ENCODE data around the gene MRPL58.

- TF ChIP-seq ZNF263 (CRISPR knock-in tag; IDR thresholded peaks at IDR 0.05; ENCODE audit: low read depth), result no peak
- TF ChIP-seq ESRRA (CRISPR knock-in tag; IDR thresholded peaks at IDR 0.05; ENCODE audit: borderline replicate concordance), result no peak
- TF ChIP-seq CTCF (IDR thresholded peaks at IDR 0.05), result no peak
- TF ChIP-seq JUN (CRISPR knock-in tag; IDR thresholded peaks at IDR 0.05), result no peak
- TF ChIP-seq ATF3 (CRISPR knock-in tag; conservative IDR thresholded peaks at IDR 0.05), result no peak
These were observed 12.4 kb downstream of the MRPL58 start for GRCh38 chr17:75024686-75025397.

All from WTC11 (cell line).